Right atrium auricular region (tissue), 2 donors: Measurements from ENCODE around the gene F2. TPM values are rescaled to one million over a fixed set of nuclear protein-coding genes. Genes with fewer than 3 reads are reported as not detected.

Experiments
- DNase-seq: peaks from one replicate; pipeline ENCODE4 v3.0.0-alpha.2; 2019; ENCODE audit warnings: low spot score
- H3K27ac ChIP-seq, 2 donors: fragments of 200-600 bp; sonication (generic); 1 replicate in 1 of 2; 2 replicates in 1 of 2; pipeline ENCODE4 v1.5.1; 2016 to 2019
- H3K27me3 ChIP-seq, 2 donors: fragments of 200-600 bp; sonication (generic); one replicate each; pipeline versions ENCODE4 v1.5.1 to v1.6.0; 2017 to 2019
- H3K36me3 ChIP-seq: fragments of 200-600 bp; sonication (generic); one replicate; pipeline ENCODE4 v1.5.1; 2016
- H3K4me1 ChIP-seq, 2 donors: fragments of 200-600 bp; sonication (generic); one replicate each; pipeline versions ENCODE4 v1.5.1 to v1.6.0; 2017 to 2019
- H3K4me3 ChIP-seq, 2 donors: fragments of 200-600 bp; sonication (generic); 1 replicate in 1 of 2; 2 replicates in 1 of 2; pipeline ENCODE4 v1.5.1; 2017 to 2019; ENCODE audit warnings: mild to moderate bottlenecking in 1 of 2, moderate library complexity in 1 of 2
- H3K9me3 ChIP-seq, 2 donors: fragments of 200-600 bp; sonication (generic); one replicate each; pipeline ENCODE4 v1.5.1; 2019
- CTCF ChIP-seq, 2 donors: fragments of 200-600 bp; sonication (generic); IDR thresholded peaks; one replicate each; pipeline ENCODE4 v1.5.1; 2019; ENCODE audit warnings: antibody characterized with exemption in 2 of 2
- total RNA-seq, 2 donors: library from RNA; depleted of rRNA; stranded (reverse); fragments of >200 nt; gene quantifications; one replicate each; pipeline ENCODE4 v1.1.0, GENCODE V29; 2016

Gene F2
- total RNA-seq, 2 donors from 2014 or later: not detected

GRCh38 chr11:46692450-46692849 is 26.6 kb upstream of the F2 start:
- Histone ChIP-seq H3K27me3 (no peaks in the 10 kb centered on the region), H3K36me3 (peaks cover 58% of the 10 kb centered on the region), H3K4me3 (no peak overlapping the region), H3K9me3 (no peaks in the 10 kb centered on the region), H3K4me1 (peaks cover 0 to 55% of the 10 kb centered on the region in 2 donors), H3K27ac (peak overlapping the region in 1 of 2 donors; percentile 38)
- DNase-seq: no peak
- no peak for TF ChIP-seq CTCF (IDR thresholded peaks at IDR 0.05)

- no peak for TF ChIP-seq CTCF (IDR thresholded peaks at IDR 0.05)
- Histone ChIP-seq H3K36me3 (peaks cover 51% of the 10 kb centered on the region), H3K27me3 (no peaks in the 10 kb centered on the region), H3K4me3 (no peak overlapping the region), H3K27ac (peak overlapping the region; percentile 94 to 96), H3K4me1 (peaks cover 0 to 56% of the 10 kb centered on the region in 2 donors), H3K9me3 (no peaks in the 10 kb centered on the region)
- no peak for DNase-seq
These were observed 25.4 kb upstream of the F2 start for GRCh38 chr11:46693597-46694012.

- no peaks in the 10 kb centered on the region for H3K9me3 ChIP-seq
- peaks cover 0 to 61% of the 10 kb centered on the region in 2 donors for H3K4me1 ChIP-seq
- no peaks in the 10 kb centered on the region for H3K27me3 ChIP-seq
- H3K36me3 ChIP-seq: peaks cover 51% of the 10 kb centered on the region
- TF ChIP-seq CTCF (IDR thresholded peaks at IDR 0.05): no peak
- H3K27ac ChIP-seq: peak overlapping the region; percentile 94 to 96
- no peak for DNase-seq
- H3K4me3 ChIP-seq: no peak overlapping the region
These were observed 24.9 kb upstream of the F2 start for GRCh38 chr11:46694072-46694471.

- DNase-seq: no peak
- Histone ChIP-seq H3K27me3 (no peaks in the 10 kb centered on the region), H3K27ac (peak overlapping the region; percentile 94 to 96), H3K4me3 (no peak overlapping the region), H3K36me3 (peaks cover 50% of the 10 kb centered on the region), H3K4me1 (peaks cover 0 to 66% of the 10 kb centered on the region in 2 donors), H3K9me3 (no peaks in the 10 kb centered on the region)
- TF ChIP-seq CTCF (IDR thresholded peaks at IDR 0.05): no peak
These were observed 24.4 kb upstream of the F2 start for GRCh38 chr11:46694607-46695006.

- DNase-seq: no peak
- H3K27ac ChIP-seq: peak overlapping the region; percentile 94 to 96
- TF ChIP-seq CTCF (IDR thresholded peaks at IDR 0.05): no peak
- no peaks in the 10 kb centered on the region for H3K27me3 ChIP-seq
- H3K9me3 ChIP-seq: no peaks in the 10 kb centered on the region
- peaks cover 42% of the 10 kb centered on the region for H3K36me3 ChIP-seq
- peaks cover 0 to 69% of the 10 kb centered on the region in 2 donors for H3K4me1 ChIP-seq
- H3K4me3 ChIP-seq: no peak overlapping the region
These were observed 23.4 kb upstream of the F2 start for GRCh38 chr11:46695345-46696211.
